HepG2 (cell line): Measurements from ENCODE around the gene SPAG9. TPM values are rescaled to one million over a fixed set of nuclear protein-coding genes. Genes with fewer than 3 reads are reported as not detected.

Source experiments
- AFF4 ChIP-seq: sonication (generic); formaldehyde crosslinking; IDR thresholded peaks from 2 replicates; pipeline ENCODE4 v1.4.0; 2020; ENCODE audit warnings: missing genetic modification reagents
- AGO2 ChIP-seq: fragments of 200-400 bp; formaldehyde crosslinking; optimal IDR thresholded peaks from 2 replicates; pipeline ENCODE3; 2017; ENCODE audit warnings: mild to moderate bottlenecking, low read depth, low read length, moderate library complexity
- CC2D1A ChIP-seq: sonication (generic); formaldehyde crosslinking; IDR thresholded peaks from 2 replicates; pipeline ENCODE4 v1.8.1; 2023; ENCODE audit warnings: mild to moderate bottlenecking, missing genetic modification reagents
- DPF2 ChIP-seq: sonication (generic); formaldehyde crosslinking; IDR thresholded peaks from 2 replicates; pipeline ENCODE4 v1.4.0; 2020; ENCODE audit warnings: mild to moderate bottlenecking, low read depth, missing genetic modification reagents, borderline replicate concordance
- HOXA9 ChIP-seq: sonication (generic); formaldehyde crosslinking; IDR thresholded peaks from 2 replicates; pipeline ENCODE4 v1.8.1; 2022; ENCODE audit warnings: missing genetic modification reagents, mild to moderate bottlenecking, moderate library complexity, borderline replicate concordance
- KDM4B ChIP-seq: sonication (generic); formaldehyde crosslinking; IDR thresholded peaks from 2 replicates; pipeline ENCODE4 v1.4.0; 2020; ENCODE audit warnings: missing genetic modification reagents
- LCORL ChIP-seq, 2 experiments: fragments of 450-650 bp in 1 of 2; sonication (generic) in 1 of 2; formaldehyde crosslinking in 1 of 2; IDR thresholded peaks; 2 replicates each; pipeline versions ENCODE4 v1.5.0 to v1.6.1; 2017 to 2020; ENCODE audit warnings: antibody characterized with exemption in 1 of 2, missing genetic modification reagents in 1 of 2
- MBD4 ChIP-seq: IDR thresholded peaks from 2 replicates; pipeline ENCODE4 v1.6.1; 2012; ENCODE audit warnings: low read length, inconsistent platforms, borderline replicate concordance
- MEF2D ChIP-seq: sonication (generic); formaldehyde crosslinking; IDR thresholded peaks from 2 replicates; pipeline ENCODE4 v1.5.1; 2020; ENCODE audit warnings: mild to moderate bottlenecking, missing genetic modification reagents
- NAIF1 ChIP-seq: sonication (generic); formaldehyde crosslinking; IDR thresholded peaks from 2 replicates; pipeline ENCODE4 v1.5.0; 2020; ENCODE audit warnings: mild to moderate bottlenecking, missing genetic modification reagents, borderline replicate concordance
- SUZ12 ChIP-seq: fragments of 150-350 bp; IDR thresholded peaks from 2 replicates; pipeline ENCODE4 v1.6.1; 2014; ENCODE audit warnings: low read depth, low read length
- TCF12 ChIP-seq, 2 experiments: fragments of 450-650 bp in 1 of 2; sonication (generic) in 1 of 2; formaldehyde crosslinking in 1 of 2; IDR thresholded peaks; 2 replicates each; pipeline versions ENCODE4 v1.6.1 to v1.8.0; 2017 to 2022; ENCODE audit warnings: antibody characterized with exemption in 1 of 2, mild to moderate bottlenecking in 1 of 2, missing genetic modification reagents in 1 of 2, moderate library complexity in 1 of 2
- THAP7 ChIP-seq: sonication (generic); formaldehyde crosslinking; IDR thresholded peaks from 2 replicates; pipeline ENCODE4 v1.8.1; 2023; ENCODE audit warnings: mild to moderate bottlenecking, missing genetic modification reagents
- ZBTB10 ChIP-seq: sonication (generic); formaldehyde crosslinking; IDR thresholded peaks from 2 replicates; pipeline ENCODE4 v1.4.0; 2020; ENCODE audit warnings: missing genetic modification reagents, borderline replicate concordance
- ZC3H13 ChIP-seq: sonication (generic); formaldehyde crosslinking; IDR thresholded peaks from 2 replicates; pipeline ENCODE4 v1.8.1; 2023; ENCODE audit warnings: mild to moderate bottlenecking, missing genetic modification reagents, moderate library complexity
- ZNF160 ChIP-seq: sonication (generic); formaldehyde crosslinking; IDR thresholded peaks from 2 replicates; pipeline ENCODE4 v1.8.0; 2022; ENCODE audit warnings: mild to moderate bottlenecking, inconsistent platforms, missing genetic modification reagents
- ZNF33A ChIP-seq: sonication (generic); formaldehyde crosslinking; IDR thresholded peaks from 2 replicates; pipeline ENCODE4 v1.5.1; 2020; ENCODE audit warnings: missing genetic modification reagents, mild to moderate bottlenecking, moderate library complexity, borderline replicate concordance
- ZNF367 ChIP-seq: sonication (generic); formaldehyde crosslinking; IDR thresholded peaks from 2 replicates; pipeline ENCODE4 v1.4.0; 2020; ENCODE audit warnings: missing genetic modification reagents, borderline replicate concordance
- ZNF431 ChIP-seq: sonication (generic); formaldehyde crosslinking; IDR thresholded peaks from 2 replicates; pipeline ENCODE4 v1.9.0; 2022; ENCODE audit warnings: missing genetic modification reagents, low read depth, mild to moderate bottlenecking, borderline replicate concordance
- ZSCAN9 ChIP-seq: IDR thresholded peaks from 2 replicates; pipeline ENCODE4 v1.6.1; 2016; ENCODE audit warnings: borderline replicate concordance
- polyA plus RNA-seq, 8 experiments: library from polyadenylated mRNA; depleted of rRNA in 3 of 8; stranded (reverse) in 7 of 8; unstranded in 1 of 8; fragments of >200 nt; fragmentation: Illumina TruSeq in 4 of 8; extraction: Trizol in 4 of 8; gene quantifications; 2 replicates each; pipeline versions ENCODE4 v1.2.1 to v1.2.3, GENCODE V29; 2011 to 2016; ENCODE audit warnings: low read depth in 4 of 8, missing spikeins in 1 of 8, mixed read lengths in 1 of 8; ENCODE audit not compliant: insufficient read depth in 1 of 8
- total RNA-seq, 5 experiments: library from RNA; depleted of rRNA; stranded (reverse); fragments of >200 nt; fragmentation: Illumina TruSeq; extraction: Trizol; gene quantifications; 2 replicates each; pipeline ENCODE4 v1.2.3, GENCODE V29; 2016; ENCODE audit warnings: low read depth in 1 of 5

Gene SPAG9
- total and polyA plus RNA-seq, 2 of the 13 experiments (the other 11 are each of a cell fraction or from before 2014, with no cell fraction given), result 43.2 to 78.6 TPM

GRCh38 chr17:51121620-51122472 is 1.2 kb upstream of the SPAG9 start (continued):
- TF ChIP-seq NAIF1 (no peak), AFF4 (CRISPR knock-in tag) (no peak), ZBTB10 (CRISPR knock-in tag) (peak; percentile 4; the same call in 1 of the 2 replicates), CC2D1A (CRISPR knock-in tag) (no peak), ZNF160 (CRISPR knock-in tag) (no peak), KDM4B (CRISPR knock-in tag) (no peak), TCF12 (IDR thresholded peaks at IDR 0.05) (no peak), TCF12 (CRISPR knock-in tag; IDR thresholded peaks at IDR 0.05) (no peak), DPF2 (no peak), ZNF367 (no peak), MBD4 (peak; percentile 63; the same call in 1 of the 2 replicates), ZSCAN9 (no peak), ZNF431 (CRISPR knock-in tag) (no peak), LCORL (IDR thresholded peaks at IDR 0.05) (no peak), LCORL (CRISPR knock-in tag; IDR thresholded peaks at IDR 0.05) (no peak; the same call in 1 of the 2 replicates), MEF2D (CRISPR knock-in tag) (0 out of 2 replicates have a peak, but pooled peaks have one; percentile 29), THAP7 (CRISPR knock-in tag) (no peak), HOXA9 (no peak), ZNF33A (CRISPR knock-in tag) (no peak), ZC3H13 (CRISPR knock-in tag) (0 out of 2 replicates have a peak, but pooled peaks have one; percentile 34), AGO2 (no peak), SUZ12 (no peak)
